ENCODE measurements around the gene LPIN3. TPM values are rescaled to one million over a fixed set of nuclear protein-coding genes. Genes with fewer than 3 reads are reported as not detected.

The LPIN3 gene
- total and polyA plus RNA-seq, 2 donors (not counting 3 experiments of a cell fraction or from before 2014, with no cell fraction given): 2.1 to 3.0 TPM

GRCh38 chr20:41358230-41358629 is 17.6 kb downstream of the LPIN3 start:
- Histone ChIP-seq H3K9ac (replicated peaks; ENCODE audit: extremely low read depth, insufficient read depth, low read length) (no peak overlapping the region), H2AFZ (ENCODE audit: low read depth, low read length) (no peak overlapping the region), H4K20me1 (replicated peaks; ENCODE audit: control insufficient read depth, extremely low read depth, insufficient read depth, low read length) (no peaks in the 10 kb centered on the region), H3K79me2 (ENCODE audit: control insufficient read depth, insufficient read depth, low read length) (no peaks in the 10 kb centered on the region), H3K4me1 (ENCODE audit: control insufficient read depth, extremely low read depth, insufficient read depth, low read length) (no peaks in the 10 kb centered on the region), H3K27me3 (ENCODE audit: control insufficient read depth in 2 of 2, insufficient read depth in 2 of 2, low read length in 2 of 2) (no peaks in the 10 kb centered on the region), H3K9me3 (replicated peaks; ENCODE audit: control insufficient read depth, insufficient read depth, low read length) (no peaks in the 10 kb centered on the region), H3K4me3 (replicated peaks in 1 of 3; ENCODE audit: insufficient read depth in 1 of 3, low read depth in 1 of 3, low read length in 3 of 3) (no peak overlapping the region), H3K36me3 (ENCODE audit: control insufficient read depth in 2 of 2, extremely low read depth in 1 of 2, insufficient read depth in 2 of 2, low read length in 2 of 2) (no peaks in the 10 kb centered on the region), H3K9me1 (replicated peaks; ENCODE audit: control insufficient read depth, extremely low read depth, insufficient read depth, low read length) (no peaks in the 10 kb centered on the region), H3K27ac (ENCODE audit: insufficient read depth, low read depth, low read length) (no peak overlapping the region), H3K4me2 (ENCODE audit: insufficient read depth, low read length) (no peak overlapping the region)
- no TSS peak for BruUV-seq (replicated peaks)
- no peak for FAIRE-seq
- ChIA-PET POLR2A (interaction anchor here (0.7 kb wide), 1 partner anchor 29 kb away, joined by 6 read pairs; no protein-coding TSS in a partner anchor), CTCF (interaction anchor here (0.6 to 1.7 kb wide), 7 partner anchors 9 to 186 kb away, joined by 3 to 8 read pairs (median 4); partner anchors contain the start of gene LPIN3)
- TF ChIP-seq POLR2AphosphoS5 (IDR thresholded peaks at IDR 0.05; ENCODE audit: insufficient read depth, low read depth, low read length) (no peak), JUN (IDR thresholded peaks at IDR 0.05; ENCODE audit: borderline replicate concordance, insufficient read depth, insufficient read length, low read depth) (no peak), CTCF (IDR thresholded peaks at IDR 0.05; ENCODE audit: extremely low read depth in 1 of 2, insufficient read depth in 1 of 2, low read depth in 1 of 2, low read length in 2 of 2) (no peak), MAX (IDR thresholded peaks at IDR 0.05; ENCODE audit: insufficient read depth, insufficient read length) (no peak), EZH2 (IDR thresholded peaks at IDR 0.05; ENCODE audit: borderline replicate concordance, low read depth, low read length, severe bottlenecking) (no peak), GATA2 (IDR thresholded peaks at IDR 0.05; ENCODE audit: insufficient read depth, insufficient read length, low read depth, low read length) (no peak), POLR2A (IDR thresholded peaks at IDR 0.05; ENCODE audit: low read depth, low read length) (no peak), MYC (IDR thresholded peaks at IDR 0.05; ENCODE audit: low read depth, low read length) (no peak), FOS (IDR thresholded peaks at IDR 0.05; ENCODE audit: borderline replicate concordance, insufficient read depth, low read length) (no peak)
- no peak for DNase-seq (ENCODE audit: low read depth, low spot score)
- intact Hi-C loops (cut with micrococcal nuclease): no loop called here
- dilution Hi-C loops (cut with MboI; ENCODE audit: extremely low pct_ligation_motif_present, low sequenced_read_pairs): no loop called here
